NCI-H128 (cell line): Measurements from ENCODE around the gene MYO1E.
A peak's percentile ranks its signal among the peaks of the same experiment; 100 is the strongest.

ENCODE experiments used
- DNase-seq: peaks from one replicate; lab custom pipeline; 2025; ENCODE audit not compliant: unreplicated experiment; lab: John Stamatoyannopoulos, UW

Gene MYO1E

DNA sequence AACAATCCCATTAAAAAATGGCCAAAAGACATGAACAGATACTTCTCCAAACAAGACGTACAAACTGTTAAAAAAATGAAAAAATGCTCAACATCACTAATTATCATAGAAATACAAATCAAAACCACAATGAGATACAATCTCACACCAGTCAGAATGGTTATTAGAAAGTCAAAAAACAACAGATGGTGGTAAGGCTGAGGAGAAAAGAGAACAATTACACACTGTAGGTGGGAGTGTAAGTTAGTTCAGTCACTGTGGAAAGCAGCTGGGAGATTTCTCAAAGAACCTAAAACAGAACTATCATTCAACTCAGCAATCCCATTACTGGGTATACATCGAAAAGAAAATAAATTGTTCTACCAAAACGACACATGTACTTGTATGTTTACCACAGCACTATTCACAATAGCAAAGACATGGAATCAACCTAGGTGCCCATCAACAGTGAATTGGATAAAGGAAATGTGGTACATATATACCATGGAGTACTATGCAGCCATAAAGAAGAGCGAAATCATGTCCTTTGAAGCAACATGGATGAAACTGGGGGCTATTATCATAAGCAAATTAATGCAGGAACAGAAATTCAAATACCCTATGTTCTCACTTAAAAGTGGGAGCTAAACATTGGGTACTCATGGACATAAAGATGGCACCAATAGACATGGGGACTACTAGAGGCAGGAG is 51.5 kb downstream of the MYO1E start:
- DNase-seq: no peak

GRCh38 chr15:59317211-59317610 is 55.5 kb downstream of the MYO1E start:
- no peak for DNase-seq

GRCh38 chr15:59315914-59316451 is 56.7 kb downstream of the MYO1E start:
- peak; percentile 18 for DNase-seq

DNA sequence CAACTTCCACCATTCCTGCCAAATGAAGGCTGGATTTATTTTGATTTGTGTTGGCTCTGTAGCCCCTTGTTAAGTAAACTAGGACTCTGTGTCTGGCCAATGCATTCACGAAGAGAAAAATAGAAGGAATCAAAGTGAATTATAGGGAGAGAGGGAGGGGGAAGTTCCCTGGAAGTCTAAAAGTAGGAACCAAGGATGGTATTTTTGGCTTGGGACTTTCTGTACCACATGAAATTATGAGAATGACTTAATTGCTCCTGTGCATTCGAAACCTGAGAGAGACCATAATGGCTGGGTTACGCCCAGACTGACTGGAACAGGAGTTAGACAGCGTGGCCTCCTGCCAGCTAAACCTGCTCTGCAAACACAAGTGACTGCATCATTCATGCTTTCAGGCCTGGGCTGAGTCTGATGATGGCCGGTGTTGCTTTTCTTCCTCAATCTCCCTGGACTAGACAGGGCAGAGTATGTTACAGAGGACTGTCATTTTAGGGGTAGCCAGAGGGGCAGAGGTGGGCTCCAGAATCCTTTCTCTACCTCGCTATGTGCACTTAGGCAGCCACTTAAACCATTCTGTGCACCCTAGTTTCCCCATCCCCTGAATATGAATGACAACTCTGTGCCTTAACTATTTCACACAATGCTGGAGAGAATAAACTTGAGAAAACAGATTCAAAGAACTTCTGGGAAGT is 58.9 kb downstream of the MYO1E start:
- DNase-seq: peak; percentile 36

DNA sequence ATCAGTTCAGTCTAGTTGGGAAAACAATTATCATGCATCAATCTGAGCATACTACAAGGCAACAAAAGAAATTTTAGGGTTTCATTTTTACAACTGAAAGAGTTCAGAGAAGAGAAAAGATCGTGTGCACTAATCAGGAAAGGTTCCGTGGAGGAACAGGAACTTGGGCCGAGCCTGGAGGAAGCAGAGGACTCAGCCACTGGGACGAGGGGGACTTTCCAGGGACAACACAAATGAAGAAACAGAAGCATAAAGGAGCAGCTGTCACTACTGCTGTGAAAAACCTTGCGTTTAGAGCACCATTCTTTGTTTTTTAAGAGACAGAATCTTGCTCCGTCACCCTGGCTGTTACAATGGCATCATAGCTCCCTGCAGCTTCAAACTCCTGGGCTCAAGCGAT is 60.5 kb downstream of the MYO1E start:
- DNase-seq: no peak

DNA sequence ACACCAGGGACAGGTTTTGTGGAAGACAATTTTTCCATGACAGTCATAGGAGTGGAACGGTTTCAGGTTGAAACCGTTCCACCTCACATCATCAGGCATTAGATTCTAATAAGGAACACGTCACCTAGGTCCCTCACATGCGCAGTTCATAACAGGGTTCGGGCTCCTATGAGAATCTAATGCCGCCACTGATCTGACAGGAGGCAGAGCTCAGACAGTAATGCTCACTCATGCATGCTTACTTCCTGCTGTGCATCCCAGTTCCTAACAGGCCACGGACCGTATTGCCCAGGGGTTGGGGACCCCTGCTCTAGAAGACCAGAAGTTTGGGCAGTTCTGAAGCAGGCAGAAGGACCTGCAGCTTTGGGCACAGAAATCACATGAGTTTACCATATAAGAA is 61.5 kb downstream of the MYO1E start:
- no peak for DNase-seq

DNA sequence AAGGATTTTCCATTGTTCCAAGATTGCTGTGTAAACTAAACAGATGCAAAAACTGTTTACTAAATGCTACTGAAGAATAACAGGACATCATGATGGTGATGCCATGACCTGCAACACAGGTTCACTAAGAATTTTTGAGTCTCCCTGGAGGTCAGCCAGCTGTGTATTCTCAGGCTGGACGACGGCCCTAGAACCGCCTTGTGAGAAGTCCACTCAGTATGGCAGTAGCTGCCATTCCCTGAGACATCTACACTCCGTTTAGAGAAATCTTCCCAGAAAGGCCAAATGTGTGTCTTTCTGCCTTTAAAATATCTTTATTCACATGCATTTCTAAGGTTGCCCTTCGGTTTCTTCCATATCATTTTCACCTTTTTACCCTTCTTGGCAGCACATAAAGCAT is 63.3 kb downstream of the MYO1E start:
- no peak for DNase-seq

DNA sequence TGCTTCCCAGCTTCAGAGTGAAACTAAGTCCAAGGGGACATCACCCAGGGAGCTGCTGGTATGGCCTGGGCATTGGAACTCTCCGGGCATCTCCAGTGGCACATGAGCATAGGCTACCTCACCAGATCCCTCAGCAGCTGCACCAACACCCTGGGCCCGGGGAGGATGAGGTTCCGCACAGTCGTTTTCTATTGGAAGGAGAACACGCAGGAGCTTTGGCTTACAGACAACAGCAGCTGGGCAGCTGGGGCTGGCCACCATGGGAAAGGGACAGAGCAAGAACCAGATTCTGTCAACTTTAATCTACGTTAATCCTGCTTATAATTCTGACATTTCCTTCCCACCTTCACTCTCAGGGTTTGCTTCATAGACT is 65.5 kb downstream of the MYO1E start:
- DNase-seq: no peak

- DNase-seq: no peak
Observed at GRCh38 chr15:59306520-59307164, 66.0 kb downstream of the MYO1E start.

DNA sequence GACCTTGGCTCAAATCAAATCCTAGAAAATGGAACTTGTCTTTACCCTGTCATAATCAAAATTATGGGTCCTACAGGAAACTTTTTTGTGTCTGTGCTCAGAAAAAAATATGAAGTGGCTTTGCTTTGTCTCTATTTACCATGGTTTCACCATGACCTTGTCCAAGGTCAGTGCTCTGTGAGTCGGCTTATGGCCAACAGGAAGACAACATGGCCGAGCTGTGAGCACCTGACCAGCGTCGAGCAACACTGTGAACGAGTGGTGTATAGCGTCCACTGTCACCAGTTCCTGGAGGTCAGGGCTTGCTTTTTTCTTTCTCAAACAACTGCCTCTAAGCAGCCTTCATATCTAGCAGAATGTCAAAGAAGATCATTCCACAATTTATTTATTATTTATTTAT is 67.9 kb downstream of the MYO1E start:
- no peak for DNase-seq

- no peak for DNase-seq
Observed at GRCh38 chr15:59304034-59304795, 68.5 kb downstream of the MYO1E start.

- DNase-seq: no peak
Observed at GRCh38 chr15:59303633-59304032, 69.0 kb downstream of the MYO1E start.

GRCh38 chr15:59303136-59303535 is 69.5 kb downstream of the MYO1E start:
- DNase-seq: no peak

DNA sequence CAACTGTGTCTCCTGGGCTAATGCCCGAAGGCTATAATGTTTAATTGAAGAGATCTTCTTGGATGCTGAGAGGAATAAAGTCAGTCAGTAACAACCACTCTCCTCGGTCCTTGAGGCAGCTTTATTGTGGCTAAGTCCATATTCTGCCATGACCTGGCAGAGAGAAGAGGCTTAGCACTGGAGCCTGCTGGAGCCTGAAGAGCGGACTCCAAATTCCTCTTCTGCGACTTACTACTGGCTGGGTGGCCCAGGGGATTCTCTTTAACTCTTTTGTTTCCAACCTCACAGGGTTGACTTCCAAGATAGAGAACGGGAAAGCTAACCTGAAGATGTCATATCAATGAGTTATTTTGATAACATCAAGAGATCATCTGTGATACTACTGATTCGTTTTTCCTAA is 71.1 kb downstream of the MYO1E start:
- no peak for DNase-seq

DNA sequence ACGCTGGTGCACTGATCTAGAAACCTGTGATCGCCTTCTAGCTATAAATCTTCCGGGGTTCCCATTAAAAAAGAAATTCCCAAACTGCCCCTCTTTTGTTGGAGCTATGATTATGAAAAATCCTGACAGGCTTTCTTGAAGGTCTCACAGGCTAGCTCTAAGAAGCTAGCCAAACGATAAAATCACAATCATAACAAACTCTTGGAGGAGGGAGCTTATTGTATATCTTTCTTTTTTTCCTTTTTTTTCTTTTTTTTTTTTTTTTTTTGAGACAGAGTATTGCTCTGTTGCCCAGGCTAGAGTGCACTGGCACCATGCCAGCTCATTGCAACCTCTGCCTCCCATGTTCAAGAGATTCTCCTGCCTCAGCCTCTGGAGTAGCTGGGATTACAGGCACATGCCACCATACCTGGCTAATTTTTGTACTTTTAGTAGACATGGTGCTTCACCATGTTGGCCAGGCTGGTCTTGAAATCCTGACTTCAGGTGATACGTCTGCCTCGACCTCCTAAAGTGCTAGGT is 72.0 kb downstream of the MYO1E start:
- no peak for DNase-seq

GRCh38 chr15:59299929-59300617 is 72.6 kb downstream of the MYO1E start:
- DNase-seq: no peak

- DNase-seq: no peak
Observed at GRCh38 chr15:59298854-59299250, 73.8 kb downstream of the MYO1E start.

- DNase-seq: no peak
Observed at GRCh38 chr15:59298225-59298853, 74.3 kb downstream of the MYO1E start.

GRCh38 chr15:59296181-59296617 is 76.5 kb downstream of the MYO1E start:
- no peak for DNase-seq
